HEK293 (cell line): Measurements from ENCODE around the gene SCN4B.

Experiments
- CTCF ChIA-PET: fragments of 350-600 bp; formaldehyde crosslinking; extraction: SDS; loops from one replicate; lab custom pipeline; 2021; ENCODE audit warnings: antibody characterized with exemption; lab: Yijun Ruan, JAX
- POLR2A ChIA-PET: fragments of 300-600 bp; formaldehyde crosslinking; extraction: SDS; loops from one replicate; lab custom pipeline; 2020; ENCODE audit warnings: antibody characterized with exemption, inconsistent platforms; lab: Yijun Ruan, JAX
- H3K27ac ChIP-seq: fragments of 200-500 bp; sonication (Bioruptor generic); 2 replicates; pipeline ENCODE4 v1.5.1; 2014; ENCODE audit warnings: low read depth, low read length, control low read depth, inconsistent platforms; ENCODE audit errors: extremely low read depth
- H3K36me3 ChIP-seq, 2 experiments: fragments of 200-500 bp in 1 of 2; sonication (Bioruptor generic) in 1 of 2; 1 replicate in 1 of 2; 2 replicates in 1 of 2; pipeline ENCODE4 v1.5.1; 2014 to 2017; ENCODE audit warnings: inconsistent platforms in 2 of 2, low read length in 2 of 2; ENCODE audit not compliant: control insufficient read depth in 2 of 2, insufficient read depth in 1 of 2
- H3K4me1 ChIP-seq: fragments of 200-500 bp; sonication (Bioruptor generic); 2 replicates; pipeline ENCODE4 v1.5.1; 2014; ENCODE audit warnings: mild to moderate bottlenecking, low read length, inconsistent platforms; ENCODE audit not compliant: control insufficient read depth, insufficient read depth
- H3K4me3 ChIP-seq: 2 replicates; pipeline ENCODE4 v1.5.1; 2011; ENCODE audit warnings: low read depth, mild to moderate bottlenecking, control low read depth, low read length, moderate library complexity
- H3K9me3 ChIP-seq: fragments of 200-500 bp; sonication (Bioruptor generic); 2 replicates; pipeline ENCODE4 v1.5.1; 2014; ENCODE audit warnings: low read depth, low read length, inconsistent platforms; ENCODE audit not compliant: control insufficient read depth, insufficient read depth
- FEZF1 ChIP-seq: fragments of 450-650 bp; formaldehyde crosslinking; IDR thresholded peaks from 2 replicates; pipeline ENCODE4 v1.5.1; 2016; ENCODE audit warnings: missing biosample characterization, missing genetic modification characterization
- KLF1 ChIP-seq: fragments of 450-650 bp; formaldehyde crosslinking; IDR thresholded peaks from 2 replicates; pipeline ENCODE4 v1.5.1; 2016; ENCODE audit warnings: missing biosample characterization, missing genetic modification characterization
- WT1 ChIP-seq: fragments of 450-650 bp; formaldehyde crosslinking; IDR thresholded peaks from 2 replicates; pipeline ENCODE4 v1.5.1; 2016; ENCODE audit warnings: missing biosample characterization, missing genetic modification characterization
- ZBTB11 ChIP-seq: fragments of 450-650 bp; formaldehyde crosslinking; conservative IDR thresholded peaks from 2 replicates; pipeline ENCODE4 v1.5.1; 2016; ENCODE audit warnings: low read depth, missing biosample characterization, missing genetic modification characterization
- ZBTB49 ChIP-seq: fragments of 450-650 bp; formaldehyde crosslinking; IDR thresholded peaks from 2 replicates; pipeline ENCODE4 v1.5.1; 2016; ENCODE audit warnings: missing biosample characterization, missing genetic modification characterization, low read depth
- ZNF132 ChIP-seq: fragments of 450-650 bp; formaldehyde crosslinking; IDR thresholded peaks from 2 replicates; pipeline ENCODE4 v1.5.1; 2017; ENCODE audit warnings: missing biosample characterization, missing genetic modification characterization, borderline replicate concordance
- ZNF146 ChIP-seq: fragments of 450-650 bp; formaldehyde crosslinking; IDR thresholded peaks from 2 replicates; pipeline ENCODE4 v1.5.1; 2016; ENCODE audit warnings: missing biosample characterization, missing genetic modification characterization
- ZNF26 ChIP-seq: fragments of 450-650 bp; formaldehyde crosslinking; IDR thresholded peaks from 2 replicates; pipeline ENCODE4 v1.5.1; 2016; ENCODE audit warnings: missing biosample characterization, missing genetic modification characterization
- ZNF398 ChIP-seq: fragments of 450-650 bp; formaldehyde crosslinking; IDR thresholded peaks from 2 replicates; pipeline ENCODE4 v1.5.1; 2017; ENCODE audit warnings: missing biosample characterization, missing genetic modification characterization
- ZNF544 ChIP-seq: fragments of 450-650 bp; formaldehyde crosslinking; IDR thresholded peaks from 2 replicates; pipeline ENCODE4 v1.5.0; 2017; ENCODE audit warnings: missing biosample characterization, missing genetic modification characterization
- ZNF555 ChIP-seq: fragments of 450-650 bp; formaldehyde crosslinking; conservative IDR thresholded peaks from 2 replicates; pipeline ENCODE4 v1.5.1; 2017; ENCODE audit warnings: missing biosample characterization, mild to moderate bottlenecking, missing genetic modification characterization, inconsistent platforms
- ZNF768 ChIP-seq: fragments of 450-650 bp; formaldehyde crosslinking; IDR thresholded peaks from 2 replicates; pipeline ENCODE4 v1.5.1; 2018; ENCODE audit warnings: missing biosample characterization, mild to moderate bottlenecking, missing genetic modification characterization
- ZNF777 ChIP-seq: fragments of 450-650 bp; formaldehyde crosslinking; IDR thresholded peaks from 2 replicates; pipeline ENCODE4 v1.5.1; 2017; ENCODE audit warnings: missing biosample characterization, missing genetic modification characterization, borderline replicate concordance
- TF ChIP-seq, protein P1 (sequence below): fragments of 450-650 bp; formaldehyde crosslinking; IDR thresholded peaks from 2 replicates; pipeline ENCODE4 v1.5.1; 2016; ENCODE audit warnings: missing biosample characterization, missing genetic modification characterization

The SCN4B gene

GRCh38 chr11:118201966-118202365 lies 49.3 kb upstream of the SCN4B start (continued):
- TF ChIP-seq WT1 (tag by site-specific recombination) (no peak), ZNF146 (tag by site-specific recombination) (no peak), ZNF777 (tag by site-specific recombination) (no peak), ZNF398 (no peak)
- TF ChIP-seq, all 188 proteins: peak for 0

DNA sequence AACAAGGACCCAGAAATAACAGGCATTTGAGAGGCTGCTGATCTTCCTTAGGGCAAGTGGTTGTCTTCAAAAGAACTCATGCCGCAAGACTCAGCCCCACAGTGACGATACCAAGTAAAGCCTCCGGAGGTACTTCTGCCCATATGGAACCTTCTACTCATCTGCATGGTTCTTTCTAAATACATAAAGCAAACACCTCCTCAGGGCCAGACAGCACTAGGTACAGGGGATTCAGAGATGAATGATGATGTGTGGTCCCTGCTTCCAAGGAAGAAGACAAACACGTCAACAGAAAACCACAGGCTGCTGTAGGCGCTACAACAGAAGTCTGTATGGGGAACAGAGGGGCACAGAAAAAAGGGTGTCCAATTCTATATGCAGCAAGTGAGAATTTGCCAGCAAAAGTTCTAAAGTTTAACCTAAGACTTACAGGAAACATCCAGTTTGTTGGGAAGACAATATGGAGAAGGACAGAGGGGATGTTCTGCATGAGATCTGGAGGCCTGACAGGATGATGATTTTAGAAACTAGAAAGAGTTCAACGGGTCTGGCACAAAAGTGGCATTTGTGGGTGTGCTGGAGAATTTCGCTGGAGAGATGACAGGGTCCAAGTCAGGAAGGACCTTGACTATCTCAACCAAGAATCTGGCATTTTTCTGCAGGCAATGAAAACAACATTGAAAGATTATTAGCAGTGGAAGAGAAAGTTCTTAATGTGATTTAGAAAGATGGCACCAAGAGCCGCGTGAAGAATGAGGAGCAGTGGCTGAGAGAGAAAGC lies 48.5 kb upstream of the SCN4B start:
- TF ChIP-seq FEZF1 (tag by site-specific recombination) (no peak), ZBTB49 (tag by site-specific recombination) (no peak), ZNF768 (no peak)
- TF ChIP-seq, protein P1, sequence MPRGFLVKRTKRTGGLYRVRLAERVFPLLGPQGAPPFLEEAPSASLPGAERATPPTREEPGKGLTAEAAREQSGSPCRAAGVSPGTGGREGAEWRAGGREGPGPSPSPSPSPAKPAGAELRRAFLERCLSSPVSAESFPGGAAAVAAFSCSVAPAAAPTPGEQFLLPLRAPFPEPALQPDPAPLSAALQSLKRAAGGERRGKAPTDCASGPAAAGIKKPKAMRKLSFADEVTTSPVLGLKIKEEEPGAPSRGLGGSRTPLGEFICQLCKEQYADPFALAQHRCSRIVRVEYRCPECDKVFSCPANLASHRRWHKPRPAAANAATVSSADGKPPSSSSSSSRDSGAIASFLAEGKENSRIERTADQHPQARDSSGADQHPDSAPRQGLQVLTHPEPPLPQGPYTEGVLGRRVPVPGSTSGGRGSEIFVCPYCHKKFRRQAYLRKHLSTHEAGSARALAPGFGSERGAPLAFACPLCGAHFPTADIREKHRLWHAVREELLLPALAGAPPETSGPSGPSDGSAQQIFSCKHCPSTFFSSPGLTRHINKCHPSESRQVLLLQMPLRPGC (tag by site-specific recombination) = no peak
- Histone ChIP-seq H3K4me3 (no peak overlapping the region), H3K4me1 (no peaks in the 10 kb centered on the region), H3K36me3 (no peaks in the 10 kb centered on the region), H3K9me3 (no peaks in the 10 kb centered on the region), H3K27ac (no peak overlapping the region)
- ChIA-PET CTCF (interaction anchor here (0.6 to 3.3 kb wide), 2 partner anchors 151 to 1215 kb away, joined by 3 to 52 read pairs; no protein-coding TSS in a partner anchor), POLR2A (no interaction called here)

GRCh38 chr11:118200497-118200896 lies 47.9 kb upstream of the SCN4B start:
- Histone ChIP-seq H3K4me3 (no peak overlapping the region), H3K27ac (no peak overlapping the region), H3K36me3 (no peaks in the 10 kb centered on the region), H3K9me3 (no peaks in the 10 kb centered on the region), H3K4me1 (no peaks in the 10 kb centered on the region)
- CTCF ChIA-PET = interaction anchor here (0.6 to 3.3 kb wide), 2 partner anchors 152 to 1215 kb away, joined by 3 to 52 read pairs; no protein-coding TSS in a partner anchor
- POLR2A ChIA-PET = no interaction called here
- no peak for TF ChIP-seq KLF1
- TF ChIP-seq WT1 (tag by site-specific recombination) = no peak
- TF ChIP-seq ZNF132 (tag by site-specific recombination) = no peak
- no peak for TF ChIP-seq ZNF544
- no peak for TF ChIP-seq ZNF26
- no peak for TF ChIP-seq ZNF555 (tag by site-specific recombination)
- no peak for TF ChIP-seq ZBTB11 (tag by site-specific recombination)
